ENCODE measurements around the gene CSNK1G2. TPM values are rescaled to one million over a fixed set of nuclear protein-coding genes. Genes with fewer than 3 reads are reported as not detected.
A peak's percentile ranks its signal among the peaks of the same experiment; 100 is the strongest.
"Not testable (repeated sequence)": the region's sequence is repeated elsewhere in the genome, so short reads cannot be mapped to it uniquely, and the experiment has no call there.

Gene CSNK1G2
- total and polyA plus RNA-seq, 8 donors = 20.7 to 69.4 (median 27.9) TPM

DNA sequence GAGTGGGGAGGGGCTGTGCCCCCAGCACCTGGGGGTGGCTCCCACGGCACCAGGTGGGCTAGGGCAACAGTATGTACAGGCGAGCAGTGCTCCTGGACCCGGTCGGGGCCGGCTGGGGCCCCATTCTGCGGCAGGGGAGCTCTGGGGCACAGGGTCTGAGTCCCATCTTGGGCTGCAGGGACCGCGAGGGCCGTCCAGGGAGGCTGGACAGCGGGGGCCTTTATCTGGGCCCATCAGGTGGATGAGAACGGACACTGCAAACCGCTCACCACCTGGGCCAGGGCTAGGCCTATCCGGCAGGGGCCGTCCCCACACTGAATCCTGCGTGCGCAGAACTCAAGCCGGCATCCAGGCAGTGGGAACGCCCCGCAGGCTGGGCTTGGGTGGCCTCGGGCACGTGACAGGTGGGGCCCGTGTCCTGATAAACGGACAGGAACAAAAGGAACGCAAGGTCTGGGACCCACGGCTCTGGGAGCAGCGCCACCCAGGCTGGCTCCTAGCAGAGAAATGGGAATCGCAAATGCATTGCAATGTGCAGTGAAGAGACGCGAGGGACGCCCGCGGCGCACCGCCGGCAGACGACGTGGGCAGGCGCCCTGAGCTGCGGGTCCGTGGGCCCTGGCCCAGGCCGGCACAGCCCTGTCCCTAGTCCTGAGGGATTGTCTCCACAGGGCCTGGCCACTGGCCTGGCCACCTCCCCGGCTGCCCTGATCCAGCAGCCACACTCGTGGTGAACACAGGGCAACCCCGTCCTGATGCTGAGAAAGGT is 44.8 kb downstream of the CSNK1G2 start:
- ATAC-seq = peak in 3 of 4 donors; percentile 3 to 10 (median 8)
- Histone ChIP-seq H3K27me3 (no peaks in the 10 kb centered on the region), H3K36me3 (peaks cover 0 to 52% (median 35%) of the 10 kb centered on the region in 3 donors), H3K9me3 (no peaks in the 10 kb centered on the region), H3K4me3 (no peak overlapping the region), H3K27ac (no peak overlapping the region), H3K4me1 (no peaks in the 10 kb centered on the region)
- TF ChIP-seq, protein P1, sequence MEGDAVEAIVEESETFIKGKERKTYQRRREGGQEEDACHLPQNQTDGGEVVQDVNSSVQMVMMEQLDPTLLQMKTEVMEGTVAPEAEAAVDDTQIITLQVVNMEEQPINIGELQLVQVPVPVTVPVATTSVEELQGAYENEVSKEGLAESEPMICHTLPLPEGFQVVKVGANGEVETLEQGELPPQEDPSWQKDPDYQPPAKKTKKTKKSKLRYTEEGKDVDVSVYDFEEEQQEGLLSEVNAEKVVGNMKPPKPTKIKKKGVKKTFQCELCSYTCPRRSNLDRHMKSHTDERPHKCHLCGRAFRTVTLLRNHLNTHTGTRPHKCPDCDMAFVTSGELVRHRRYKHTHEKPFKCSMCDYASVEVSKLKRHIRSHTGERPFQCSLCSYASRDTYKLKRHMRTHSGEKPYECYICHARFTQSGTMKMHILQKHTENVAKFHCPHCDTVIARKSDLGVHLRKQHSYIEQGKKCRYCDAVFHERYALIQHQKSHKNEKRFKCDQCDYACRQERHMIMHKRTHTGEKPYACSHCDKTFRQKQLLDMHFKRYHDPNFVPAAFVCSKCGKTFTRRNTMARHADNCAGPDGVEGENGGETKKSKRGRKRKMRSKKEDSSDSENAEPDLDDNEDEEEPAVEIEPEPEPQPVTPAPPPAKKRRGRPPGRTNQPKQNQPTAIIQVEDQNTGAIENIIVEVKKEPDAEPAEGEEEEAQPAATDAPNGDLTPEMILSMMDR (IDR thresholded peaks at IDR 0.05) = no peak
- peak in 1 of 6 donors; percentile 70 for DNase-seq
- intact Hi-C loops (cut with DNase I) = no loop called here
- 91% methylated on average over 44 of the region's 44 CpGs for WGBS, 2 donors
- no peak for FAIRE-seq

DNA sequence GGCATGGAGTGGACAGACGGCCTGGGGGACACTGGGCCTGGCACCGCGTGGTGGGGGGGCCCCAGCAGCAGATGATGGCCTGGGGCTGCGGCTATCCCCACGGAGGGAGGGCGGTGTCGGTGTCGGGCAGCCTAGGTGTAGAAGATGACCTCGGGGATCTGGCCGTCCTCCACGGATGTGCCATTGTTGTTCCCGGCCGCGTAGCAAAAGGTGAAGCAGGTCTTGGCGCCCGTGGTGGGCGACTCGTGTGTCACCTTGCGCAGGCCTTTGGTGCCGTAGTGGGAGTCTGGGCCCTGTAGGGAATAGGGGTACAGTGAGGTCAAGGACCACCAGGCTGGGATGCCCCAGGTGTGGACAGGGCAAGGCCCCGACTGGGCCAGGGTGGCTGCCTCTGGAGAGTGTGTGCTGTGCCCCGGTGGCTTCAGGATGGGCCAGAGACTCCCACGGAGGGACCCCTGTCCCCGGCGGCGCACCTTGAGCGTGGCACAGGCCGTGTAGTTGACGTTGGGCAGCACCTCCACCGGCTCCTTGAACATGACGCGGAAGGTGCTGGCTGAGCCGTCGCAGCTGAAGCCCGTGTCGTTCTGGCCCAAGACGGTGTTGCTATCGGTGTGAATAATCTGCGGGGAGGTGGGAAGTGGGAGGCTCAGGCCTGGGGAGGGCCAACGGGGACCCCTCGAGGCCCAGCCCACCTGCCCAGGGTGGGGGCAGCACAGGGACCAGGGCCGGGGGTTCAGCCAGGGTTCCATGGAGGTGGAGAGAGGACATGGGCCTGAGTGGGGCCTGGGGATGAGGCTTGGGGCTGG is 45.6 kb downstream of the CSNK1G2 start:
- no peak overlapping the region for H3K27ac ChIP-seq
- FAIRE-seq (no peak), ATAC-seq (peak in 3 of 4 donors; percentile 4 to 9 (median 4)), DNase-seq (peak in 1 of 6 donors; percentile 70)
- intact Hi-C loops (cut with DNase I) = no loop called here
- no peaks in the 10 kb centered on the region for H3K27me3 ChIP-seq
- H3K4me1 ChIP-seq = no peaks in the 10 kb centered on the region
- H3K9me3 ChIP-seq = no peaks in the 10 kb centered on the region
- H3K36me3 ChIP-seq = peaks cover 0 to 49% (median 33%) of the 10 kb centered on the region in 3 donors
- no peak overlapping the region for H3K4me3 ChIP-seq
- TF ChIP-seq, protein P1 (IDR thresholded peaks at IDR 0.05) = no peak
- WGBS, 2 donors = 91 to 93% methylated on average over 40 to 42 of the region's 42 CpGs

DNA sequence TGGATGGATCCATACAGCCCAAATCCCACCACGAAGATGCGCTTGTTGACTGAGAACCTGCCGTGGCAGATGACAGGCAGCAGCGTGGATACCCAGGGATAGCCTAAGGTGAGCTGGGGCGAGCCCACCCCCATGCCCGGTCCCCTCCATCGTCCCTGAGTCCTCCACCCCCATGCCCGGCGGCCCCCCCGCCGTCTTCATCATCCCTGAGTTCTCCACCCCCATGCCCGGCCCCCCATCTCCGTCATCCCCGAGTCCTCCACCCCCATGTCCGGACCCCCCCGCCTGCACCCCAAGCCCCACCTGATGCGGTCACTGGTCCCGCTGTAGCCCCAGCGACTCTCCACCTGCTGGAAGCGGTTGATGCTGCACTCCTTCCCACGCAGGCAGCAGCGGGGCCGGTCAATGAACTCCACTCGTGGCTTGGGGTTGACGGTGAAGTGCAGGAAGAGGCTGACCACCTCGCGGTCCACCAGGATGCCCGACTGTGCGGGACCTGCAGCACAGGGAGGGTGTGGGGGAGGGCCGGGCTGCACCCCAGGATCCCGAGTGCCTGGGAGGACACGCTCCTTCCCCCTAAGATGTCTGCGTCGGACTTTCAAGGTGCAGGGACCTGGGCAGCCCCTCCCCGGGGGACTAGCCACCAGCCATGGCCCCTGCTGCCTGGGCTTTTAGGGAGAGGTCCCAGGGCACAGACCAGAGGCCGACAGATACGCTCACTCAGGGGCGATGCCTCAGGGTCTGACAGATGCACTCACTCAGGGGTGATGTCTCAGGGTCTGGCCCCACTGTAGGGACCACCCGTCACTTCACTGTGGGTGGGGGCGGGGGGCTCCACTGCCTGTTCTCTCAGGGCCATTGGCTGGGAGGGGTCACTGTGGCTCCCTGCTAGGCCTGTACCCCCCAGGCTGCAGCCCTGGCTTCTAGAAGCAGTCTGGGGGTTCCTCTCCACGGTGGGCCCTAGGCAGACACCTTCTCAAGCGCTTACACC is 46.5 kb downstream of the CSNK1G2 start:
- intact Hi-C loops (cut with DNase I) = no loop called here
- DNase-seq (peak in 1 of 6 donors; percentile 65), ATAC-seq (peak in 2 of 4 donors; percentile 3 to 14), FAIRE-seq (no peak)
- no peaks in the 10 kb centered on the region for H3K27me3 ChIP-seq
- no peaks in the 10 kb centered on the region for H3K9me3 ChIP-seq
- 88 to 92% methylated on average over 32 to 42 of the region's 42 CpGs for WGBS, 2 donors
- TF ChIP-seq, protein P1 (IDR thresholded peaks at IDR 0.05) = no peak
- peaks cover 0 to 42% (median 33%) of the 10 kb centered on the region in 3 donors for H3K36me3 ChIP-seq
- no peak overlapping the region for H3K4me3 ChIP-seq
- H3K4me1 ChIP-seq = no peaks in the 10 kb centered on the region
- H3K27ac ChIP-seq = no peak overlapping the region

DNA sequence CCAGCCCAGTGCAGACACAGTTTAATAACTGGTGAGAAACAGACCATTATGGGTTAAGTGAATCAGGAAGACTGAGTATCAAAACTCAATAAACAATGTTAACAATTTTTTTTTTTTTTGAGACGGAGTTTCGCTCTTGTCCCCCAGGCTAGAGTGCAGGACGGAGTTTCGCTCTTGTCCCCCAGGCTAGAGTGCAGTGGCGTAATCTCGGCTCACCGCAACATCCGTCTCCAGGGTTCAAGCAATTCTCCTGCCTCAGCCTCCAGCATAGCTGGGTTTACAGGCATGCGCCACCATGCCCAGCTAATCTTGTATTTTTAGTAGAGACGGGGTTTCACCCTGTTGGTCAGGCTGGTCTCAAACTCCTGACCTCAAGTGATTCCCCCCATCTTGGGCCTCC is 47.5 kb downstream of the CSNK1G2 start:
- H3K27me3 ChIP-seq; ATAC-seq; DNase-seq; H3K4me1 ChIP-seq; H3K27ac ChIP-seq; intact Hi-C loops (cut with DNase I); H3K4me3 ChIP-seq; H3K9me3 ChIP-seq; FAIRE-seq: not testable (repeated sequence)
- H3K36me3 ChIP-seq = peaks cover 0 to 42% (median 33%) of the 10 kb centered on the region in 3 donors
- 85 to 88% methylated on average over 10 of the region's 10 CpGs for WGBS, 2 donors
